ENCODE results near the gene MDN1. TPM values are rescaled to one million over a fixed set of nuclear protein-coding genes. Genes with fewer than 3 reads are reported as not detected.

MDN1 gene
- total and polyA plus RNA-seq, 2 of the 8 experiments (the other 6 are each of a cell fraction or from before 2014, with no cell fraction given) = 53.5 to 179 TPM

DNA sequence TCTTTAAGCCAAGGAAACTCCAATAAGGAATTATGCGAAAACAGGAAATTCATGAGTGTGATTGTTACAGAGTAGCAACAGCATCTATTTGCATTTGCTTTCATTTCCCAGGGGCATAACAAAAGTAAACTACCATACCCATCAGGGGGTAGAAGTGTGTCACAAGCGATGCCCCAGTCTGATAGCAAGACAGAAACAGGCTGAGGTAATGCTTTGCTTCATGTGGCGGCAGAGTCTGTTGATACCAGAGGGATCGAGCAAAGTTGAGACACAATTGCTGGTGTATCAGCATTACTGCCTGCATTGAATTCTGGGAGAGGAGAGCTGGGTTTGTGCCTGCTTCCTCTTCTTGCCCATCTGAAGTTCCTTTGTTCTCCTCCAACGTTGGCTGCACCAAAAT is 129.9 kb downstream of the MDN1 start (continued):
- TF ChIP-seq, protein P1, sequence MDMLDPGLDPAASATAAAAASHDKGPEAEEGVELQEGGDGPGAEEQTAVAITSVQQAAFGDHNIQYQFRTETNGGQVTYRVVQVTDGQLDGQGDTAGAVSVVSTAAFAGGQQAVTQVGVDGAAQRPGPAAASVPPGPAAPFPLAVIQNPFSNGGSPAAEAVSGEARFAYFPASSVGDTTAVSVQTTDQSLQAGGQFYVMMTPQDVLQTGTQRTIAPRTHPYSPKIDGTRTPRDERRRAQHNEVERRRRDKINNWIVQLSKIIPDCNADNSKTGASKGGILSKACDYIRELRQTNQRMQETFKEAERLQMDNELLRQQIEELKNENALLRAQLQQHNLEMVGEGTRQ (IDR thresholded peaks at IDR 0.05; ENCODE audit: low read length) = no peak
